CD14-positive monocyte (primary cell): ENCODE measurements around the gene IVNS1ABP. TPM values are rescaled to one million over a fixed set of nuclear protein-coding genes. Genes with fewer than 3 reads are reported as not detected.

Experiments used
- DNase-seq, 3 donors: peaks; one replicate each; pipeline ENCODE4 v3.0.0-alpha.2; 2011 to 2022
- H2AFZ ChIP-seq: 2 replicates; pipeline ENCODE4 v1.6.0; 2012; ENCODE audit warnings: mild to moderate bottlenecking, low read depth, low read length, inconsistent platforms; ENCODE audit not compliant: insufficient read depth, poor library complexity, severe bottlenecking
- H3K27ac ChIP-seq, 2 donors: 1 replicate in 1 of 2; 2 replicates in 1 of 2; pipeline ENCODE4 v1.5.1; 2012 to 2013; ENCODE audit warnings: low read length in 2 of 2, control low read depth in 1 of 2, inconsistent platforms in 1 of 2, low read depth in 1 of 2, mild to moderate bottlenecking in 1 of 2
- H3K27me3 ChIP-seq, 2 donors: one replicate each; pipeline versions ENCODE4 v1.6.0 to v1.6.1; 2011 to 2013; ENCODE audit warnings: low read length in 2 of 2; ENCODE audit not compliant: control insufficient read depth in 2 of 2, insufficient read depth in 2 of 2
- H3K36me3 ChIP-seq, 2 donors: replicated peaks in 1 of 2; 1 replicate in 1 of 2; 2 replicates in 1 of 2; pipeline versions ENCODE4 v1.5.1 to v1.6.1; 2012 to 2013; ENCODE audit warnings: low read length in 2 of 2, control low read depth in 1 of 2, inconsistent platforms in 1 of 2, mild to moderate bottlenecking in 1 of 2; ENCODE audit not compliant: insufficient read depth in 2 of 2, control insufficient read depth in 1 of 2
- H3K4me1 ChIP-seq, 2 donors: 1 replicate in 1 of 2; 2 replicates in 1 of 2; pipeline versions ENCODE4 v1.5.1 to v1.6.1; 2012 to 2013; ENCODE audit warnings: low read length in 2 of 2, control low read depth in 1 of 2, inconsistent platforms in 1 of 2, mild to moderate bottlenecking in 1 of 2, moderate library complexity in 1 of 2; ENCODE audit not compliant: insufficient read depth in 2 of 2, control insufficient read depth in 1 of 2
- H3K4me2 ChIP-seq: replicated peaks from 2 replicates; pipeline ENCODE3; 2012; ENCODE audit warnings: low read length, moderate library complexity, mild to moderate bottlenecking; ENCODE audit not compliant: poor library complexity, severe bottlenecking; ENCODE audit errors: extremely low read depth
- H3K4me3 ChIP-seq, 3 experiments: fragments of 200-600 bp in 1 of 3; sonication (generic) in 1 of 3; replicated peaks in 1 of 3; 1 replicate in 2 of 3; 2 replicates in 1 of 3; pipeline ENCODE4 v1.5.1; 2011 to 2013; ENCODE audit warnings: low read length in 3 of 3, mild to moderate bottlenecking in 3 of 3, control low read depth in 2 of 3, low read depth in 2 of 3, inconsistent platforms in 1 of 3, moderate library complexity in 1 of 3
- H3K79me2 ChIP-seq: 2 replicates; pipeline ENCODE4 v1.6.0; 2012; ENCODE audit warnings: mild to moderate bottlenecking, control low read depth, inconsistent platforms, low read length, moderate library complexity; ENCODE audit not compliant: insufficient read depth
- H3K9ac ChIP-seq: 2 replicates; pipeline ENCODE4 v1.6.0; 2017; ENCODE audit warnings: low read length, mild to moderate bottlenecking; ENCODE audit not compliant: insufficient read depth, poor library complexity, severe bottlenecking
- H3K9me3 ChIP-seq, 2 donors: replicated peaks in 1 of 2; 1 replicate in 1 of 2; 2 replicates in 1 of 2; pipeline versions ENCODE4 v1.5.1 to v1.6.1; 2012 to 2013; ENCODE audit warnings: low read length in 2 of 2, control low read depth in 1 of 2; ENCODE audit not compliant: control insufficient read depth in 1 of 2, insufficient read depth in 1 of 2
- H4K20me1 ChIP-seq: 2 replicates; pipeline ENCODE4 v1.6.0; 2012; ENCODE audit warnings: mild to moderate bottlenecking, low read length, control low read depth, moderate library complexity; ENCODE audit not compliant: insufficient read depth
- H3K27ac Mint-ChIP-seq, 7 donors: one replicate each; pipeline ENCODE4 v1.8.0; 2020; ENCODE audit warnings: mild to moderate bottlenecking in 7 of 7, mixed read lengths in 7 of 7, moderate library complexity in 6 of 7, inconsistent platforms in 2 of 7
- H3K27me3 Mint-ChIP-seq, 3 donors: one replicate each; pipeline ENCODE4 v1.8.0; 2021 to 2022; ENCODE audit warnings: low read depth in 3 of 3, mild to moderate bottlenecking in 3 of 3, mixed read lengths in 3 of 3, moderate library complexity in 3 of 3, inconsistent platforms in 1 of 3
- H3K36me3 Mint-ChIP-seq, 2 donors: one replicate each; pipeline ENCODE4 v1.8.0; 2020; ENCODE audit warnings: mixed read lengths in 2 of 2, inconsistent platforms in 1 of 2, mild to moderate bottlenecking in 1 of 2
- H3K4me1 Mint-ChIP-seq: one replicate; pipeline ENCODE4 v1.8.0; 2020; ENCODE audit warnings: mild to moderate bottlenecking, mixed read lengths
- H3K4me3 Mint-ChIP-seq, 2 donors: one replicate each; pipeline ENCODE4 v1.8.0; 2020; ENCODE audit warnings: mild to moderate bottlenecking in 2 of 2, mixed read lengths in 2 of 2, moderate library complexity in 1 of 2
- H3K9me3 Mint-ChIP-seq, 7 donors: one replicate each; pipeline ENCODE4 v1.8.0; 2020 to 2022; ENCODE audit warnings: mixed read lengths in 7 of 7, mild to moderate bottlenecking in 6 of 7, moderate library complexity in 6 of 7, inconsistent platforms in 2 of 7
- CTCF ChIP-seq: fragments of 200-600 bp; IDR thresholded peaks from one replicate; pipeline ENCODE4 v1.8.0; 2022; ENCODE audit warnings: antibody characterized with exemption, mild to moderate bottlenecking
- WGBS: methylation state at CpG from one replicate; pipeline ENCODE4 v1.1.5; 2013; ENCODE audit warnings: missing lambda C conversion rate; ENCODE audit not compliant: insufficient coverage; 5-methylcytosine and 5-hydroxymethylcytosine counted together
- intact Hi-C, 2 donors: fragments of 100-400 bp; cut with micrococcal nuclease; formaldehyde crosslinking; loops; one replicate each; pipeline versions ENCODE4 v1.15.0 to v1.15.1; 2023
- polyA plus RNA-seq, 3 donors: library from polyadenylated mRNA; depleted of rRNA in 1 of 3; unstranded in 2 of 3; stranded (reverse) in 1 of 3; fragments of 300-500 nt in 2 of 3; fragments of >200 nt in 1 of 3; fragmentation: Illumina TruSeq in 2 of 3; gene quantifications; 1 replicate in 2 of 3; 2 replicates in 1 of 3; pipeline ENCODE4 v1.2.3, GENCODE V29; 2012 to 2021

Gene IVNS1ABP
- polyA plus RNA-seq, 3 donors: 50.9 to 97.7 (median 69.2) TPM

- H3K4me2 ChIP-seq: peak overlapping the region; percentile 98
- H3K27me3 ChIP-seq: no peaks in the 10 kb centered on the region
- Mint-ChIP-seq H3K4me1 (peaks cover 62% of the 10 kb centered on the region), H3K4me3 (peak overlapping the region; percentile 92 to 98), H3K27me3 (no peaks in the 10 kb centered on the region), H3K36me3 (peaks cover 5 to 29% of the 10 kb centered on the region in 2 donors), H3K9me3 (no peaks in the 10 kb centered on the region), H3K27ac (peak overlapping the region in 6 of 7 donors; percentile 11 to 100 (median 76))
- peaks cover 53 to 65% of the 10 kb centered on the region in 2 donors for H3K4me1 ChIP-seq
- H3K27ac ChIP-seq: peak overlapping the region in 1 of 2 donors; percentile 97
- intact Hi-C loops: loop anchor here (10.0 kb wide), 2 partner anchors 160 to 360 kb away; partner anchors contain the start of genes SWT1 (in 1 of the 2) and TRMT1L (in 1 of the 2)
- no peak overlapping the region for H2AFZ ChIP-seq
- WGBS: 88% methylated on average over 1 of the region's 1 CpG
- DNase-seq: no peak
- H3K9me3 ChIP-seq: no peaks in the 10 kb centered on the region
- no peak for TF ChIP-seq CTCF
- H3K9ac ChIP-seq: no peak overlapping the region
- H3K36me3 ChIP-seq: peaks cover 12 to 26% of the 10 kb centered on the region in 2 donors
- H3K79me2 ChIP-seq: peaks cover 76% of the 10 kb centered on the region
- H4K20me1 ChIP-seq: peaks cover 70% of the 10 kb centered on the region
- H3K4me3 ChIP-seq: peak overlapping the region; percentile 87 to 99 (median 94)
Observed at GRCh38 chr1:185314411-185314810, 2.6 kb downstream of the IVNS1ABP start.

GRCh38 chr1:185312361-185313138 is 4.5 kb downstream of the IVNS1ABP start:
- peaks cover 30 to 45% of the 10 kb centered on the region in 2 donors for H3K36me3 ChIP-seq
- peak overlapping the region in 1 of 2 donors; percentile 98 for H3K4me3 Mint-ChIP-seq
- no peak for DNase-seq
- H3K27ac Mint-ChIP-seq: no peak overlapping the region
- no peaks in the 10 kb centered on the region for H3K9me3 ChIP-seq
- H3K4me2 ChIP-seq: peak overlapping the region; percentile 98
- no peaks in the 10 kb centered on the region for H3K27me3 ChIP-seq
- peak overlapping the region in 1 of 3 experiments; percentile 87 for H3K4me3 ChIP-seq
- H3K27ac ChIP-seq: no peak overlapping the region
- no peak for TF ChIP-seq CTCF
- H2AFZ ChIP-seq: no peak overlapping the region
- intact Hi-C loops: loop anchor here (10.0 kb wide), 2 partner anchors 158 to 362 kb away; partner anchors contain the start of genes SWT1 (in 1 of the 2) and TRMT1L (in 1 of the 2)
- H4K20me1 ChIP-seq: peaks cover 89% of the 10 kb centered on the region
- H3K9me3 Mint-ChIP-seq: no peaks in the 10 kb centered on the region
- peaks cover 43 to 56% of the 10 kb centered on the region in 2 donors for H3K4me1 ChIP-seq
- peaks cover 48% of the 10 kb centered on the region for H3K4me1 Mint-ChIP-seq
- WGBS: 100% methylated on average over 2 of the region's 4 CpGs
- H3K27me3 Mint-ChIP-seq: no peaks in the 10 kb centered on the region
- peaks cover 19 to 44% of the 10 kb centered on the region in 2 donors for H3K36me3 Mint-ChIP-seq
- no peak overlapping the region for H3K9ac ChIP-seq
- peaks cover 92% of the 10 kb centered on the region for H3K79me2 ChIP-seq
